HG02884 (cell line): Measurements from ENCODE around the gene PLEKHH1.

Experiments used
- ATAC-seq: cut with Tn5 transposase; IDR thresholded peaks from one replicate; pipeline ENCODE4 v1.9.1; 2021; ENCODE audit warnings: mild to moderate bottlenecking, moderate library complexity; ENCODE audit not compliant: unreplicated experiment

The PLEKHH1 gene

DNA sequence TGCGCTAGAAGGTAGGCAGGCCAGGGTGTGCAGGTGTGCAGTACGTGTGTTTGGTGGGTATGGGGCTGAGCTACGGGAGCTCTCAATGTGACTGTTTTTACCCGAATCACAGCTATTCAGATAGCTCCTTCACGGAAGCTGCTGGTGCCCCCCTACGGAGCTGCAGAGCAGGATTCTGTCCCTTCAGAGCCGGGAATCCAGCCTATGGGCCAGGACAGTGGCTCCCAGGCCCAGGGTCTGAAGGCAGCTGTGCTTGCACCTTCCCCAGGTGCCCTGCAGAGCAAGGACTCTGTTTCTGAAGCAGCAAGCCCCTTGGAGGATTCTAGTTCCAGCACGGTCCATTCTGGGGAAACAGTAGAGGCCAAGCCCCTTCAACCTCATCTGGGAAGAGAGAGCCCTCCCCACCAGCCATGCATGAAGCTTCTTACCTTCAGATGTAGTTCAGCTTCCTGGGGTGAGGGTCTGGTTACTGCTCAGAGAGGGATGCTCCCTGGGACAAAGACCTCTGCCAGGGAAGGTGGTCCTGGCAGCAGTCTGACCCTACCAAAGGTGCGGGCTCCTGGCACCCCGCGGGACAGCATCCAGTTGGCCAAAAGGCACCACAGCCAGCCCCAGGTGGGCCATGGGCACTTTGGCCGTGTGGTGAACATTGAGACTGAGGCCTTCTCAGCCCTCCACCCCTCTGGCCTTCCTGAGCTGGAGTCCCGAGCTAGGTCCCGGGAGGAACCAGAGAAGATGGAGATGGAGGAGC, 29.1 kb downstream of the PLEKHH1 start:
- no peak for ATAC-seq

DNA sequence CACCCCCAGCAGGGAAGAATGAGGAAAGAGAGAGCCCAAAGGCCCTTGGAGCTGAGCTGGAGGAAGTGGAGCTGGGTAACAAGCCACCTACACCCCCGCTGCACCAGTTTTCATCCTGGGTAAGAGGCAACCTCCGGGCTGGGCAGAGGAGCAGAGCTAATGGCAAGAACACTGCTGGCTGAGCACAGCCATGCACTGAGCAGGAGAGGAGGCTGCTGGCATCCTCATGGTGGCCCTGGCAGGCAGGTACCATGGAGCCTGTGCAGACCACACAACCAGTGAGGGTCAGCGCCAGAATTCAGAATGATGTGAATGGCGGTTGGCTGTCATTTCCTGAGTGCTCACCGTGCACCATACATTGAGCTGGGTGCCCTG, 29.7 kb downstream of the PLEKHH1 start:
- ATAC-seq = no peak

DNA sequence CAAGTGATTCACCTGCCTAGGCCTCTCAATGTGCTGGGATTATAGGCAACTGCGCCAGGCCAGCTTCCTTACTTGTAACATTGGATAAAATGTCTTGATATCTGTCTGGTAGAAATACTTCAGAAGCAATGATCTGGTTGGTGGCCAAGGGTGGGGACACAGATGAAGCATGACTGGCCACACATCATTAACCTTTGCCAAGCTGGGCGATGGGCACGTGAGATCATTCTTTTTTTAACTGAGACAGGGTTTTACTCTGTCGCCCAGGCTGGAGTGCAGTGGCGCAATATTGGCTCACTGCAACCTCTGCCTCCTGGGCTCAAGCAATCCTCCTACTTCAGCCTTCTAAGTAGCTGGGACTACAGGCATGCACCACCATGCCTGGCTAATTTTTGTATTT, 31.1 kb downstream of the PLEKHH1 start:
- no peak for ATAC-seq

DNA sequence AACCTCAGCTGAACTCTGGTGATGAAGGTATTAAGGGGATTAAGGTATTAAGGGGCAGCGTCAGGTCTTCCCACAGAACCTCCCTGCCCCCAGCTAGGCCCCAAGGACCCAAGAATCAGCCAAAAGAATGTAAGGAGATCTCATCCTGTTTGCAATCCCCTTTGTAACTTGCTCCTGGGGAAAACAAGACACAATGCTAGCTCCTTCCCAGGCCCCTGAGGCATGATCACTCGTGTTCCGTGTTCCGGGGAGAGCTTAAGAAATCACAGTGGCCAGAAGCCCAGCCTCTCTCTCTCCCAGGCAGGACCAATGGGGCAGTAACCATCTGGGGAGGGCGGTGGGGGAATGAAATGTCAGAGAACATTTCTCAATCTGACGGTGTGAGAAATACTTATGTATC, 33.8 kb downstream of the PLEKHH1 start:
- no peak for ATAC-seq

DNA sequence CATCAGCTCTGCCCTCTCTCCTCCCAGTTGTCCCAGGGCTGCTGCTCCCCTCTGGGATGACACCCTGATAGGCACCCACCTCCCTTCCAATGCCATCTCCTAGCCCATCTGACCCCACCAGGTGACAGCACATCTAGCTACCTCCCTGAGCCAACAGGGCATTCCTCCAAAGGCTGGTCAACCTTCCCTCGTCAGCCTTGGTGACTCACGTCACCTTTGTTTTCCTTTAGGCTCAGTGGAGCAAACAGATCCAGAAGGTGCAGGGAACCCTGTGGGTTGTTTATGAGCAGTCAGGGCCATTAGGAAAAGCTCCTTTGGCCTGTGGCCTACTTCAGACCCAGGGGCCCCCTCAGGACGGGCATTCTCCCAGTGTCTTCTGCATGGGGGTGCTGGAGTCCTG, 34.6 kb downstream of the PLEKHH1 start:
- no peak for ATAC-seq

DNA sequence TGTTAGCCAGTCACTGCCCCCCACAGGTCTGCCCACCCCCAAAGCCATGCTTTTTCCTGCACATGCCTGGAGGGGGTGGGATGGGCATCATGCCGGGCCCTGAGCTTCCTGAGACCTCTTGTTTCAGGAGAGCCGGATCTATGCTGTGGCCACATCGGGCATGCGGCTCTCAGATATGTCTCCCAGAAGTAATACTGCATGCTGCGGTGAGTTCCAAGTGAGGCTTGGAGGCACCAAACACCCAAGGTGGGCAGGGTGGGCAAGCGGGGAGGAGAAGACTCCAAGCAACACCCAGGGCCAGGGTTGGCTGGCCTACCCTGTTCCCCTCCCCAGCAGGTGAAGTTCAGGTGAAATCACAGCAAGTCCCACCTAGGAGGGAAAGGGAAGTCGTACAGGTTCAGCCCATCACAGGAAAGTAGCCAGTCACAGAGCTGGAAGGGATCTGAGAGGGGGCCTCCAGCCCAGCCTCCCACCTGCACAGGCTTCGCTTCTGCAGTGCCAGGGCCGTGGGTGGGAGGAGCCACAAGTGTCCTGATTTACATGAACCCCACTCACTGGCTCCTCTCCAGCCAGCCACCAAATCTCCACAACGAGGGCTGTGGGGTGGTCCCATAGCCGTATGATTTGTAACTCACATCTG, 36.0 kb downstream of the PLEKHH1 start:
- no peak for ATAC-seq

DNA sequence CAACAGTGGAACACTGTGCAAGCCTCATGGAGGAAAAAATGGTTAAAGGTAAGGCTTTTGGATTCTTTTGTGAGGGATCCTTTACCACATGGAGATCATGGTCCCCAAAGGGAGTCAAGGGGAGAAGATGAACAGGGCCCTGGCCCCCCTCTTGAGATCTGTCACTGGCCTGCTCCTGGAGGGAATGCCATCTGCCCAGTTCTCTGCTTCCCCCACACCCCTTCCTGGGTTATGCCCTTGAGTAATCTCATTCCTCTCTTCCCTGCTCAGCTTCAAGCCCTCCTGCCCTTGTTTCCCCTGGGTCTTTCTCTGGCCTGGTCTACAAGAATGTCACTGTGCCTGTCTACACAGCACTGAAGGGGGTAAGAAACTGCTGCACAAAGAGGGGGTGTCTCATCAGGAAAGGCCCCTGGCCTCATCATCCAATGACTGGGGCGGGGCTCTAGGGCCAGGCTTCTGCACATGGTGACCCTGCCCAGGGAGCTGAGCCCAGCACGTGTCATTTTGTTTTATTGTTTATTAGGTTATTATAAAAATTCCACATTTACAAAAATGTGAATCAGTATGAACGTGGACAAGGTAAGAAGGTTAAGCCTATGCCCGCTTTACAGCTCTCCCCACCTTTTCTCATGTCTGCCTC, 36.7 kb downstream of the PLEKHH1 start:
- ATAC-seq = no peak

DNA sequence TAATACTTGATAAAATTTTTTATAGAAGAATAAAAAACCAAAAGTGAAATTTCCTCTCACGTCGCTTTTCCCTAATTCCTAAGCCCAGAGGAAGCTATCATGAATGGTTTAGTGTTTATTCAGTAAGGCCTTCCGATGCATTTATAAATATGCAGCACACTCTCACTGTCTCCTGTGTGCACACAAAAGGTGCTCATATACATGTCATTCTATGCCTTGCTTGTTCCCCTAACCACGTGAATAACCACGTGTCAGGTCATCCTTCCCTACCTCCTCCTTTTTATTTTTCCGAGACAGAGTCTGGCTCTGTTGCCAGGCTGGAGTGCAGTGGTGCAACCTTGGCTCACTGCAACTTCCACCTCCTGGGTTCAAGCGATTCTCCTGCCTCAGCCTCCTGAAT, 37.4 kb downstream of the PLEKHH1 start:
- no peak for ATAC-seq

DNA sequence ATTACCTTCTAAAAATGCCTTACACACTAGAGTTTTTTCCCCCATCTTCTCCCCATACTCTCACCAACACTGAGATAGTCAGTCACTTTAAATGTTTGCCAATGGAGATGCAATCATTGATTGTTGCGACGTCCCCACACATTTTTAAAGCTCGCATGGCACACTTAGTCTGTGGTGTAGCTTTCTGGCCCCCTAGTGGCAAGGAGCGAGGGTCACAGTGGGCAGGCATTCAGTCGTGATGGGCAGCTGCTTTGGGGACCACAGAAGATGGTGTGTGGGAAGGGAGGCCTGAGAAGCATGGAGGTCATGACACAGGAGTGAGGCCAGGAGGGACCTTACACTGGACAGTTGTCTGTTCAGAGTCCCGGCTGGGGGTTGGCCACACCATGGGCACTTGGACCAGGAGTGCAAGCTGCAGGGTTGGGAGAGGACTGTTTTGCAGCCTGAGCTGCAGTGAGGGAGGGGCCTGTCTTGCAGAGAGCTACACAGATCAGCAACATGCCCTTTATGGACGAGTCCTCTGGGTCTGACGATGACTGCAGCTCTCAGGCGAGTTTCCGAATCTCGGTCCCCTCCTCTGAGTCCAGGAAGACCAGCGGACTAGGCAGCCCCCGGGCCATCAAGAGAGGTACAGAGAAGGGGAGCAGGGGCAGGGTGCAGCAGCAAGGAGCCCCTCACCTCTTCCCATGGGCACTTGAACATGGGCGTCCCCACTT, 38.3 kb downstream of the PLEKHH1 start:
- ATAC-seq = no peak

DNA sequence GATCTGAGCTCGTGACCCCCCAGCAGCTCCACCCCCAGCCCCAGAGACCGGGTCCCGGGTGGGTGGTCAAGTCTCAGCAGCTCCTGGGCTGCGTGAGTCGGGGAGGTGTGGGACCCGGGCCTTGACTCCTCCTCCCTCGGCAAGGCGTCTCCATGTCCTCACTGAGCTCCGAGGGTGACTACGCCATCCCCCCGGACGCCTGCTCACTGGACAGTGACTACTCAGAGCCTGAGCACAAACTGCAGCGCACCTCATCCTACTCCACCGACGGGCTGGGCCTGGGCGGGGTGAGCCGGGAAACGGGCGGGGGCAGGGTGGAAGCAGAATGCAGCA, 38.9 kb downstream of the PLEKHH1 start:
- no peak for ATAC-seq

DNA sequence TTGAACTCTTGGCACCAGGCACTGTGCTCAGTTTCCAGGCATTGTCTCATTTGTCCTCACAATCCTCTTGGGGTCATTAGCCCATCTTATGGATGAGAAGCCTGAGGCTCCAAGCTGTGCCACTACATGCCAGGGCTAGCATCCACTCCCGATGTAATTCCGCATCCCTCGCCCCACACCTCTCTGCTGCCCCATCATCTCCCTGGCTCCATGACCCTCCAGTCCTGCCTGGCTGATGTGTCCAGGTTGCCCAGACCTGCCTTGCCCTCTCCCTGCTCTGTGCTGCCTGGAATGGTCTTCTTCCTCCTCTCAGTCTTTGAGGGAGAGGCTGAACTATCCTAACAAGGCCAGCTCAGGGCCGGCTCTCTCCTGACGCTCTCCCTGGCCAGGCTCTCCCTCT, 39.5 kb downstream of the PLEKHH1 start:
- no peak for ATAC-seq

DNA sequence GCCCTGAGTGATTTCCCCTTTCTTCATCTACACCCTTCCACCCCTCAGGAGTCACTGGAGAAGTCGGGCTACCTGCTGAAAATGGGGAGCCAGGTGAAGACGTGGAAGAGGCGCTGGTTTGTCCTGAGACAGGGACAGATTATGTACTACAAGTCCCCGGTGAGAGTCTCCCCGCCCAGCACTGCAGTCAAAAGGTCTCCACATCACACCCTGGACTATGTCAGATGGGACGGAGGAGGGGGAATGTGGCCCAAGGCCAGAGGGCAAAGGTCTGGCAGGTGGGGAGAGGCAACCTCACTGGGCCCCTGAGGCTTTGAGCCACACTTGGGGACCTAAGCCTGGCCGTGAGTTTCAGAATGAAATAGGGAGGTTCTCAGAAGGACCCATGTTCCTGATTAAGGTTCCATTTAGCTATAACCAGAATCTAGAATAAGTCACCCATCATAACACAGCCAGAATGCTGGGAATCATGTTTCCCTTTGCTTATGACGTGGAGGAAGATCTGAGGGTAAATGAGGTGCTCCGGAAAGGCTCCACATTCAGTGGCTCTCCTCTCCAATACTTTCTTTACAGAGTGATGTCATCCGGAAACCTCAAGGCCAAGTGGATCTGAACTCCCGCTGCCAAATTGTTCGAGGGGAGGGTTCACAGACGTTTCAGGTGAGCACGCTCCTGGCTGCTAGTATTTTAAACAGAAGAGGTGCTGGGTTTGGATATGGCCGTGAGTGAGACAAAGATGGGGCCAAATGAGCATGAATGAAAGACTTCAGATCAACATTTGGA, 40.3 kb downstream of the PLEKHH1 start:
- ATAC-seq = no peak

DNA sequence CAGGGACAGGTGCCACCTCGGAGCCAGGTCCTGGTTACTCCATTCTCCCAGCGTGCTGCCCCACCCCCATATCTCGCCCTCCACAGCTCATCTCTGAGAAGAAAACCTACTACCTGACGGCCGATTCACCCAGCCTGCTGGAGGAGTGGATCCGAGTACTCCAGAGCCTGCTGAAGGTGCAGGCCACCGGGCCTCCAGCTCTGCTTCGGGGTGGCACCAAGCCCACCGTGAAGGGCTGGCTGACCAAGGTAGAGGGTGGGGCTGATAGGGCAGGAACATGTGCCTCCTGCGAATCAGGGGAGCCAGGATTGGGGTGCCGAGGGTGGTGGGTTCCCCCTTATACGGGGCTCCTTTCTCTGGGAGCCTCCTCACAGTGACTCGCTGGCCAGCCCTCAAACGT, 41.1 kb downstream of the PLEKHH1 start:
- ATAC-seq = no peak

DNA sequence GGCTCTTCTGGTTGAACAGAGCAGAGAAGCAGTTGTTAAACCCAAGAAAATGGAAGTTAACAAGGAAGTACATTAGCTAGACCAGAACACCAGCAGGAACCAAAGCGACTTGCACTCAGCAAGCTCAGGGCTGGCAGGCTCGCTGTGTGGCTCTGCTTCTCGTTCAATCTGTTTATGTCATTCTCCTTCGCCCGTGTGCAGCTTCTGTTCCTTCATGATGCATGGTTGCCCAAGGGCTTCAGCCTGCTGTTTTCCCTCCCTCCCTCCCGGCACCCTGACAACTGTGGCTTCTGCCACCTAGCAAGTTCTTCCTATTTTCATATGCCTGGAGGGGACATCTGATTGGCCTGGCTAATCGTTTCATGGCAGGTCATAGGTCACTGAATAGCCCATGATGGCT, 41.7 kb downstream of the PLEKHH1 start:
- no peak for ATAC-seq

DNA sequence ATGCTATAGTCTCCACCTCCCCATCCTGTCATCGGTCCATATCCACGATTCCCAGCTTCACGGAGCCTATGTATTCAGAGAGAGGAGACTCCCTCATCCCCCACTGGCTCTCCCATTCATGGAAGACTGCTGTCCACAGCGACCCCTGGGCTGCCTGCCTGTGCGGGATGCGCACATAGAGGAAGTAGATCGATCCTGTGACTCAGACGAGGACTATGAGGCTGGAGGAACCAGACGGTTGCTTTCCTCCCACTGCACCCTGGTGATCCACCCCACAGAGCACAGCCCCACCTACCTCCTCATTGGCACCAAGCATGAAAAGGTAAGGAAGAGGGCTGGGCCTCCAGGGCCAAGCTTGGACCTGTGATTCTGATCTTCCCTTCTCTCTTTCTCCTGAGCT, 42.6 kb downstream of the PLEKHH1 start:
- ATAC-seq = no peak

DNA sequence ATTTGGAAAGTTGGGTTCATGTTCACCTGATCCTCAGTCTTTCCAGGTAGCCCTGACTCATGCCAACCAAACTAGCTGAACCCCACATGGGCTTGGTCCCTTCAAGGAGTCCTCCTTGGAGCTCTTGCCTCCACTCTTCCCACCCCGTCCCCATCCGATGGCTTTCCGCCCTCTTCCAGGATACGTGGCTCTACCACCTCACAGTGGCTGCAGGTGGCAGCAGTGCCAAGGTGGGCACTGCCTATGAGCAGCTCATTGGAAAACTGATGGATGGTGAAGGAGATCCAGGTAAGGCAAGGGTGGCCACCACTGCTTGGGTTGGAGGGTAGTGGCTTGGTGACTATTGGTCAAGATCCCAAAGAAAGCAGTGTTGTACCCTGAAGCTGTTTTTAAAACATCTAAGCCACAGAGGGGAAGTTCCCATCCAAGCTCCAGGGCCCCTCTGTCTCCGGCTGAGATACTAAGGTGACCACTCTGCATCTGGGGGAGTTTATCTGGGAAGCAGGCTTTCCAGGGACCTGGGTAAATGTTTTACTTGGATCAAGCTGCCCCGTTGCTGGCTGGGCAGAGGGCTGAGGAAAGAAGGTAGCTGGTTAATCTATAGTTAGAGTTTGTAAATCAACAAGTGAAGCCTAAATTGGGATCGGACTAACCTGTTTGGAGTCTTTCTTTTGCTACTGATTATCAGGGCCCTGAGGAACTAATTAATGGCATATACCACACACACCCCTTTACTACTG, 43.3 kb downstream of the PLEKHH1 start:
- no peak for ATAC-seq

DNA sequence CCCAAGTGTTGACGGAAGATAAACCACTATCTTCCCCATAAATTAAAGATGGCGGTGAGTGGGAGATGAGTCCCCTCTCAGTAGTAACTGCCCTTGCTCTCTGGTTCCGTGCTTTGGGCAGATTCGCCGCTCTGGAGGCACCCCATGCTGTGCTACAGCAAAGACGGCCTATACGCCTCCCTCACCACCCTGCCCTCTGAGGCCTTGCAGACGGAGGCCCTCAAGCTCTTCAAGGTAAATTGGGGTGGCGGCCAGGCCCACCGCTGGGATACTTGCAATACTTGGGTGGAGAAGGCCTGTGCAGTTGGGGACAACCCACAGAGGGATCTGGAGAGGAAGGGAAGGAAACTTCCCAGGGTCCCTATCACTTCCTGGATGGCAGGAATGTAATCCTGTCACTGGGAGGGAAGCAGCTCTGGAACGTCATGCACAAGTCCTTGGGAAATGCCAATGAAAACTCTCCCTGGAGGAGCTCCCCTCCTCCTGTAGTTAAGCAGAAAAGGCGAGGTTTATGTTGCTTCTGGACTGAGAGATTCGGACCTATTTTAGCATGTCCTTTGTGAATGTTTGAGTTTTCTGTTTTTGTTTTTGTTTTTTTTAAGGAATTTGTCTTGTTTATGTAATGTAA, 44.2 kb downstream of the PLEKHH1 start:
- ATAC-seq = no peak

DNA sequence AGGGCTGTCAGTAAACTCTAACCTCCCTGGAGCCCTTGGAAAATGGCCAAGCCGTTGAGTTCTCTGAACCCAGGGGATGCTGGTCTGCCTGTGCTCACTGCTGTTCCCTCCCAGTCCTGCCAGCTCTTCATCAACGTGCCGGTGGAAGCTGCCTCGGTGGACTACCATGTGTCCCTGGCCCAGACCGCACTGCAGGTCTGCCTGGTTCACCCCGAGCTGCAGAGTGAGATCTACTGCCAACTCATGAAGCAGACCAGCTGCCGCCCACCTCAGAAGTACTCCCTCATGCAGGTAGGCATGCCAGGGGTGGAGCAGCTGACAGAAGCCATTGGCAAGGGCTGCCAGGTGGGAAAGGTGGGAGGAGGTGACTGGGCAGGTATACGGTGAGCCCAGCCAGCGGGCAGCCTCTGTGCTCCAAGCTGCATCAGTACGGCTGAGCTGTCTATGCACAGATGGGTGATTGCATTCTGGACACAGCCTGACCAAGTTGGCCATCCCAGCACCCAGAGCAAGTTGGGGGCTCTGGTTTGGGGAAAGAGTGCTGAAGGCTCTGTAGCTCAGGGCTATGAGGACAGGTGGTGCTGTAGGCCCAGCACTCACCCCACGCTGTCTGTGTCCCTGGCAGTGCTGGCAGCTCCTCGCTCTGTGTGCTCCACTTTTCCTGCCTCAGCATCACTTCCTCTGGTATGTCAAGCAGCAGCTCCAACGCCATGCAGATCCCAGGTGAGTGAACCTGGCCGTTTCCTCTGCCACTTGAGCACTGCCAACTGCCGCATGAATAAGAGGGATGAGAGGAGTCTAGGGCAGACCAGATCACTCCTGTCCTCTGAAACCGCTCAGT, 45.0 kb downstream of the PLEKHH1 start:
- ATAC-seq = no peak

DNA sequence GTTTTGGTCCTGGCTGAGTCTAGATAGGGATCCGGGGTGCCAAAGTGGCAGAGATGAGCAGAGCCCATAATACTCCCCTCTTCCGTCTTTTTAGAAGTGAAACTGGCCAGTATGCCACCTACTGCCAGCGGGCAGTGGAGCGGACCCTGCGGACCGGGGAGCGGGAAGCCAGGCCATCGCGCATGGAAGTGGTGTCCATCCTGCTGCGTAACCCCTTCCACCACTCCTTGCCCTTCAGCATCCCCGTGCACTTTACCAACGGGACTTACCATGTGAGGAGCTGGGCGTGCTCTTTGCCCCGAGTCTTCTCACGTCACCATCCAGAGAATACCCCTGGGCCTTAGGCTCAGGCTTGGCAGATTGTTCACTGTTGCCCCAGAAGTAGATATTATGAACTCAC, 46.0 kb downstream of the PLEKHH1 start:
- ATAC-seq = no peak
